ES-I3 (cell line): ENCODE data around the gene CMYA5.
"Not testable (repeated sequence)": the region's sequence is repeated elsewhere in the genome, so short reads cannot be mapped to it uniquely, and the experiment has no call there.

Experiments
- H3K36me3 ChIP-seq: 2 replicates; pipeline ENCODE4 v1.6.1; 2013; ENCODE audit warnings: mild to moderate bottlenecking, low read length, control low read depth, moderate library complexity; ENCODE audit not compliant: insufficient read depth
- H3K4me1 ChIP-seq: 2 replicates; pipeline ENCODE4 v1.6.1; 2013; ENCODE audit warnings: mild to moderate bottlenecking, control low read depth, low read length; ENCODE audit not compliant: insufficient read depth
- H3K9ac ChIP-seq: 2 replicates; pipeline ENCODE4 v1.6.1; 2013; ENCODE audit warnings: low read depth, mild to moderate bottlenecking, low read length, moderate library complexity
- H3K9me3 ChIP-seq: 2 replicates; pipeline ENCODE4 v1.6.1; 2013; ENCODE audit warnings: mild to moderate bottlenecking, low read length, moderate library complexity; ENCODE audit not compliant: control insufficient read depth, insufficient read depth

The CMYA5 gene

DNA sequence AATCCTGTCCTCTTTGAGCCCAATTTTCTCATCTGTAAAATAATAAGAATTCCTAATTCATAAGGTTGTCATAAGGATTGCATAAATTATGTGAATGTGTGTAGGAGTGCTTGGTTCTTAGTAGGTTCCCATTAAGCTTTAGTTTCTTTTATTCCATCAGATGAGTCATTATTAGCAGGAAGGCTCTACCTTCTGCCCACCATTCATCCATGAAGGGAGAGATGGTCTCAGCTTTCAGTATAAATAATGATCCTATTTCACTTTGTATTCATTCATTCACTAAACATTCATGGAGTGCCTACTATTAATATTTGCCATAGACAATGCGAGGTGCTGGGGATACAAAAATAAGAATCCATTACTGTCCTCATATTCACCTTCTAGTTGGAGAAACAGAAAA lies 3.0 kb downstream of the CMYA5 start:
- Histone ChIP-seq H3K9ac (no peak overlapping the region), H3K9me3 (no peaks in the 10 kb centered on the region), H3K36me3 (no peaks in the 10 kb centered on the region), H3K4me1 (no peaks in the 10 kb centered on the region; the same call in 1 of the 2 replicates)

DNA sequence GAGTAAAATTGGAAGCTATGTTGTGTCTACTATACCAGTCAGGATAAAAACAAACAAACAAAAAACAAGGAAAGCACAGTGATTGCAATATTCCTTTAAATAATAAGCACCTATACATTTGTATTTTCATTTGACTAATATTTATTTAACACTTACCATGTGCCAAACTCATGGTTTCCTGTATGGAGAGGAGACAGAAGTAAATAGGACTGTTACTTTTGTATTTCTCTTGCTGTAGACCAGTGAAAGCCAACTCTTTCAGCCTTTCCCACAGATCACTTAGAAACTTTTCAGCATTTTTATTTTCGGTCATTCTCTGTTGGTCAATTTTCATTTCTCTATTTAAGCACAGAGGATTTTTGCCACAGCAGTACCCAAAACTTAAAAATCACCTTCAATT lies 4.5 kb downstream of the CMYA5 start:
- Histone ChIP-seq H3K9ac (no peak overlapping the region), H3K36me3 (no peaks in the 10 kb centered on the region), H3K9me3 (no peaks in the 10 kb centered on the region), H3K4me1 (no peaks in the 10 kb centered on the region; the same call in 1 of the 2 replicates)

DNA sequence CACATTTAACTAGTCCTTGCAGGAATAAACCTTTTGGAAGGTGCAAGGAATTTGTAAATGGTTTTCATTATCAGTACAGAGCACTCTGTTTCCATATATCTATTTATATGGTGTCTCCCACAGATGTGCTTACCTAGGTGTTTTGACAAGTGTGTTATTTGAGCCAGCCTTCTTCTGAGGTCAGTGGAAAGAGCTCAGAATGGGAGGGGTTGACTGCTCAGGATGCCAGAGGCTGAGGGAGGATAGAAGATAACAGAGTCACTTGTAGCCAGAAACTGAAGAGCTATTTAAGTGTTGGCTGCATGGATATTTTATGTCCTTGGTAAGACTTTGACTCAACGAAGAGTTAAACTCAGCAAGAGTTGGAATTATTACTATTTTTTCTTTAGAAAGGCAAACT lies 5.0 kb downstream of the CMYA5 start:
- Histone ChIP-seq H3K9ac (no peak overlapping the region), H3K4me1 (peaks cover 2% of the 10 kb centered on the region; the same call in 1 of the 2 replicates), H3K9me3 (no peaks in the 10 kb centered on the region), H3K36me3 (no peaks in the 10 kb centered on the region)

DNA sequence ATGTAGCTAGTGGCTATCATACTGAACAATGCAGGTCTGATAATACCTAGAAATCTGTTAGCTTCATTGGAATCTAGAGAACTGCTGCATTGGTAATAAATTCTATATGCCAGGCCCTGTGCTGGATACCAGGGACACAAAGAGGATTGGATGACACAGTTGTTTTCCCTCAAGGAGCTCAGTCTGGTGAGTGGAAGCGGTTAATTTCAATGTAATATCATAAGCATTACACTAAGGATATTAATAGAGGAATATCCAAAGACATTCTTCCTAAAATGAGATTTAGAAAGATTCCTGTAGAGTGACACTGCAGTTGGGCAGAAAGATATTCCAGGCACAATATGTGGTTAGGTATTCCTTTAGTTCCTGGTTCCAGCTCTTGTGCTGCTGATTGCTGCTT lies 5.9 kb downstream of the CMYA5 start:
- H3K36me3 ChIP-seq = no peaks in the 10 kb centered on the region
- no peaks in the 10 kb centered on the region for H3K9me3 ChIP-seq
- no peak overlapping the region for H3K9ac ChIP-seq
- H3K4me1 ChIP-seq = peaks cover 5% of the 10 kb centered on the region; the same call in 1 of the 2 replicates

DNA sequence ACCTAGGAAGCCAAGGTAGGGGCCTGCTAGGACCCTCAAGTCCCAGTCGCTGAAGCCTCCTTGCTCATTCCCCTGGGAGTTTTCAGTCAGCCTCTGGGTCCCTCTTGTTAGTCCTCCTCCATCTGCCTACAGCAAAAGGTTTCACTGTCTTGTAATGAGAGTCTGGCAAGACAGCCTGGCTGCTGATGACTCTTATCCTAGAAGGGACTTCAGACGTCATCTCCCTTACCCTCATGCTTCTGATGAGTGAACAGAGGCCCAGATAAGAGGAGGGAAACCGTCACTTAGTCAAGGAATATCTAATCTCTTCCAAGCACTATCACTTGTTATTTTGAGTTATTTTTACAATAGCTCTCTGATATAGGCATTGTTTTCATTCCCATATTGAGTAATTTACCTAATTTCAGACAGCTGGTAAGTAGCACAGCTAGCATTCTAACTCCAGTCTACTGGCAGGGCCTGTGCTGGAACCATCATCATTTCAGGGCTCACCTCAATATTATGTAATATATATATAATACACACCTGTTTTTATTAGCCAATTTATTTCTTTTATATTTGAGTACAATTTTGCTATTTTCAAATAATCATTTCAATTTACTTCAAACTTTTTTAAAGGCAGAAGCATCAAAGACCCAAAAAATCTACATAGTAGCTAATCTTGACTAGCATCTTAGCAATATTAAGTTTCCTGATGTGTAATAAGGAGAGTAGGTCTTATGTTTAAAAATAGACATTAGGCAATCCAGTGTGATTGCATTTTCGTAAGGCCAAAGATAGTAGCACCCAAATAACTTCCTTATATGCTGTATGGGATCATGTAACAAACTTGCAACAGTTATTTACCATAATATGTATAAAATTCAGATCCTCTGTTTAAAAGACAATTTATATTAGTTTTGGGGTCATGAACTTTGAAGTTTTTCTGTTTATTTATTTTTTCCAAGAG lies 7.9 kb downstream of the CMYA5 start:
- H3K4me1 ChIP-seq = peaks cover 5% of the 10 kb centered on the region; the same call in 1 of the 2 replicates
- H3K36me3 ChIP-seq = no peaks in the 10 kb centered on the region
- H3K9me3 ChIP-seq = no peaks in the 10 kb centered on the region
- no peak overlapping the region for H3K9ac ChIP-seq

DNA sequence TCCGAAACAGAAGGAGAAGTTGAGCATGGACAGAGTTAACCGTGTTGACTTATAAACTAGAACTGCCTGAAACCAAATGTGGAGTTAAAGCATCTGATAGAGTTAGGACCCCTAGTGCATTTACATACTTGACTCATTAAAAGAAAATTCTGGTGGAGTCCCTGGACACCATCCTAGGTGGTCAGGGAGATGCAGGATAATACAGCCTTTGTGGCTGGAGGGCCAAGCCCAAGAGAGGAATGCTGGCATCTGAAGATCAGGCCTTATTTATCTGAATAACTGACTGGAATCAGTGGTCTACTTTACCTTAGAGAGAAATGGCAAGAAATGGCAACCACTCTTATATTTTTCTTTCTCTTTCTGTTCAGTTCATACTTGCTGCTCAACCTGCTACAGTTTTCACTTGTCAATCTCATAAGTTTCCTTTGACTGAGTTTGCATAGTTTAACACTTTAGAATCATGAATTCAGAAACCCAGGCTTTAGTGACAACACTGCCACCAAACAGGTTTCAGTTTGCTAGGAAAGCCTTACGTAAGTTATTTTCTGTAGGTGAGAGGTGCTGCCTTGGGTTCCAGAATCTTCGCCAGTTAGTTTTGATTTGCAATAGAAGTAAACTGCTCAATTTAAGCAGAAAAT lies 10.2 kb downstream of the CMYA5 start:
- Histone ChIP-seq H3K4me1 (peaks cover 5% of the 10 kb centered on the region; the same call in 1 of the 2 replicates), H3K9me3 (no peaks in the 10 kb centered on the region), H3K9ac (no peak overlapping the region), H3K36me3 (no peaks in the 10 kb centered on the region)

DNA sequence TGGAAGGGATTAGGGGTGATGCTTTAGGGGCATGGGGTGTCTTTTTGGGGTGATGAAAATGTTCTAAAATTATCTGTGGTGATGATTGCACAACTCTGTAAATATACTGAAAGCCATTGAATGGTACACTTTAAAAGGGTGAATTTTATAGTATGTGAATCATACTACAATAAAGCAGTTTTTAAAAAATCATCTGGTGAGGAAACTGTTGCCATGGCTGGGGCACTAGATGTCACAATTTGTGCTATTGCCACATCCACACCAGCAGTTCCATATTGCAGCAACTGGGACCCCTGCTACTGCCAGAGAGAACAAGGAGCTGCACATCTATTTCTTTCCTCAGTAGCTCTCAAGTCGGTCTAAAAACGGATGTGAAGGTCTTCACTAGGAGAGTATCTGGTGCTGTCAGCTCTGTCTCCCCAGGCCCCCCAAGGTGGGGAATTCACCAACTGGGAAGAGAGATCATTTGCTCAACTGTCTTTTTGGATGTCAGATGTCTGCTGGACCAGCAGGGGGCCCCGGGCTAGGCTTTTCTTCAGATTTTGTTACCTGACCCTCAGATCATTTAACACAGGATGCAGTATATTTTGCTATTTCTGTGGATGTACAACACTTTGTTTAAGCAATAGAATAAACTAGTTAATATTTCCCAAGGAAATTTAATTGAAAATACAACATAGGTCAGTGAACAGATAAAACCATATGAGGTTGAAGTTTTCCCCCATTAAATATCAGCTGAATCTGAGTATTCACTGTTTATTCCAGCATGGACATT lies 13.2 kb downstream of the CMYA5 start:
- Histone ChIP-seq H3K9ac (no peak overlapping the region), H3K36me3 (no peaks in the 10 kb centered on the region), H3K4me1 (peaks cover 5% of the 10 kb centered on the region; the same call in 1 of the 2 replicates), H3K9me3 (peaks cover 3% of the 10 kb centered on the region; the same call in 1 of the 2 replicates)

DNA sequence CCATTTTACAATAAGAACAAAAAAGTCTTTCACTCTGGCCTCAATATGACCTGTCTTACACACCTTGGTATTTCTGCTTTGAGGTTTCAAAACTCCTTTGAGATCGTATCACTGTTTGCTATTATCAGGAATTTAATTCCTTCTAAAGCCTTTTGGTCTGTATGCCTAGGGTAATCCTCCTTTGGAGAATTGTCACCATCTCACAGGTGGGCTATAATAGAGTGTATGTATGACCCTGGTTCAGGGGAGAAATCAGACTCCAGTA lies 13.7 kb downstream of the CMYA5 start:
- Histone ChIP-seq H3K9me3 (peaks cover 4% of the 10 kb centered on the region; the same call in 1 of the 2 replicates), H3K4me1 (peaks cover 5% of the 10 kb centered on the region; the same call in 1 of the 2 replicates), H3K9ac (no peak overlapping the region), H3K36me3 (no peaks in the 10 kb centered on the region)

DNA sequence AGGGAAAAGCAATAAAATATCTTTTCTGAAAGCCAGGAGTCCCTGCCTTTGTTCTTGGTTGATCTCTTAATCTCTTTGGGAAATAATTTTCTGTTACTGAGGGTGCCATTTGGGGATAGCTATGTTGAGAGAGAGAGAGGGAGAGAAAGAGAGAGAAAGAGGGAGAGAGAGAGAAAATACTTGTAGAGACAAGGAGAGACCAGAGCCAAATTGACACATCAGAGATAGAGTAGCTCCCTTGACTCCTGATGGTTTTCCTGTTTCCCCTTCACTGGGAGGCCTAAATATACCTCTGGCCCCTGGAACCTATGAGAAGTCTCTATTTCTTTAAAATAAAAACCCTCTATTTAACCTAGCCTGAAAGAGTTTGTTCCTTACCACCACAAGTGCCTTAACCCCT lies 14.9 kb downstream of the CMYA5 start:
- H3K9me3 ChIP-seq = peaks cover 4% of the 10 kb centered on the region; the same call in 1 of the 2 replicates
- H3K9ac ChIP-seq = no peak overlapping the region
- no peaks in the 10 kb centered on the region for H3K36me3 ChIP-seq
- peaks cover 4% of the 10 kb centered on the region; the same call in 1 of the 2 replicates for H3K4me1 ChIP-seq

DNA sequence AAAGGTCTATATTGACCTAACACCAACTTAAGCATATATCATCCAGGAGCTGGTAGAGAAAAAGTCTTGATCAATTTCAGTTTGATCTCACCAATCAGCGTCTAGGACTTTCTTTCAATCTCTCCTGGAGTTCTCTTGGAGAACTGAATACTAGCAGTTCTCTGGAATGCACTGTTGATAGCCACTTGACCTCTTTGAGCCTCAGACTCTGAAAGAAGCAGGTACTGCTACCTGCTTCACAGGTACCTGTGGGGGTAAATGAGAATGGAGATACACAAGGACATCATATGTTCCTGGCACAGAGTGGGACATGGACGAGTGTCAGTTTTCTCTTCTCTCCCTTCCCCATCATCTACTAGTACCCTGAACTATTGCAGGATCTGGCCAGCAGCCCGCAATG lies 16.0 kb downstream of the CMYA5 start:
- Histone ChIP-seq H3K36me3 (no peaks in the 10 kb centered on the region), H3K9ac (no peak overlapping the region), H3K9me3 (peaks cover 4% of the 10 kb centered on the region; the same call in 1 of the 2 replicates), H3K4me1 (no peaks in the 10 kb centered on the region)

DNA sequence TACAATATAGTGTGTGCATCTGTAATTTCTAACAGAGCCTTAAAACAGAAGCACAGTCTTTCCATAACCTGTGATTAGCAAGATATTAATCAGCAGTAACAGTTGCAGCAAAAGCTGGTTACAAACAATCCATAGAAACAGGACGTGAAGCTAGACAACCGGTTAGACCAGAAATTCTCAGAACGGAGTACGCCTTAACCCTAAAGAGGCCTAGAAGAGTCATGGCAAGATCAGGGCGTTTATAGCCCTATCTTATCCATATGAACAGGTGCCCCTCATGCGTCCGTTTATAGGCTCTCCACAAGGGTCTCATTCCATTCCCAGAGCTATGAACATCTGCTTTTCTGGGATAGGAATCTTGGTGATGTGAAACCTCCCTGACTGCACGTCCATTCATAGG lies 16.7 kb downstream of the CMYA5 start:
- not testable (repeated sequence) for H3K9ac ChIP-seq, H3K9me3 ChIP-seq, H3K4me1 ChIP-seq, H3K36me3 ChIP-seq

DNA sequence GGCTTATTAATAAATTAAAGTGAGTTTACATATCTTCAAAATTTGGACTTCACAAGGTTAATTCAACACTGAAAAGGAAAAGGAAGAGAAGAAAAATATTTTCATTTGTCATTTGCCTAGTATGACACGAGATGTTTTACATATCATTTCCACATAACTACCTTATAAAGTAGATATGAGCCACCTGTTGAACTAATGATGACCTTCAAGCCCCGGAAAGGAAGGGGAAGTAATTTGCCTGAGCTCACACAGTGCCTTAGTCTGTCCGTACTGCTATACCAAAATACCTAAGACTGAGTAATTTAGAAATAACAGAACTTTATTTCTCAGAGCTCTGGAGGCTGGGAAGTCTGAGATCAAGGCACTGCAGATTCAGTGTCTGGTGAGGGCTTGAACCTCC lies 17.9 kb downstream of the CMYA5 start:
- H3K9ac ChIP-seq = no peak overlapping the region

DNA sequence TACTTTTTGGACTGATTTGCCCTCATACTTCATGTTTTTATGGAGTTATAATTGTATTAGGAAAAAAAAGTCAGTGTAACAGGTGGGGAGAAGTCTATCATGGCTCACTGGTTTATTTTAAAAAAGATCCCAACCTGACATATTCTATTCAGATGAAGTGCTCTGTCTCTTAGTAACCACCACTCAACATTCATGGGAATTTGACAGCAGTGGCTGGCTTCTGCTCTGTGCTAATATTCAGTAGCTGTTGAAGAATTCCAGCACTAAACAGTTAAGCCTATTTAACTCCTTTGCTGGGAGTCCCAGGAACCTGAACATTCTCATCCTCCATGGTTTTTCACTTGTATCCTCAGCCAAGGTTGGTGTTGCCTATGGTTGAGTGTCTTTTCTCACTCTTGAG lies 23.1 kb downstream of the CMYA5 start:
- H3K4me1 ChIP-seq = no peaks in the 10 kb centered on the region
- H3K36me3 ChIP-seq = no peaks in the 10 kb centered on the region
- H3K9me3 ChIP-seq = 0 out of 2 replicates have a peak, but pooled peaks cover 2% of the 10 kb centered on the region
- H3K9ac ChIP-seq = no peak overlapping the region

More for the DNA sequence above, 17.9 kb downstream of the CMYA5 start:
- H3K4me1 ChIP-seq = no peaks in the 10 kb centered on the region
- no peaks in the 10 kb centered on the region for H3K36me3 ChIP-seq
- peaks cover 4% of the 10 kb centered on the region; the same call in 1 of the 2 replicates for H3K9me3 ChIP-seq

DNA sequence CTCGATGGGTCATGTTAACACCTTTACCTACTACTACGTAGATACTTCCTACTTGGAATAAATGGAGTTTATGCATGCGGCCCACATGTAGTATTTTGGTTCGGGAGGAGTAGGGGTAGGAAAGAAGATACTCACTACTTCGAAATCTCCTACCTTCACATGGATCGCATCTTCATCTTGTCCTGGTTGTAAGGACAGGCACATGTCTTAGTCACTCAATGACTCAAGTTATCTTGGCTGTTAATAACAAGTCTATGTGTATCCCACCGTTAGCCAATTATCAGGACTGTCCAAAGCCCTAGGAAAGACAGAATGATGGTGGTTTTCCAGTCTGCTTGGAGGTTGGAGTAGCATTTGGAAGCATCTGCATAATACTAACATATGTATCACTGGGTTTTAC lies 24.1 kb downstream of the CMYA5 start:
- Histone ChIP-seq H3K9me3 (no peaks in the 10 kb centered on the region), H3K36me3 (no peaks in the 10 kb centered on the region), H3K4me1 (no peaks in the 10 kb centered on the region), H3K9ac (no peak overlapping the region)
